Measurements from ENCODE around the gene TBC1D12. TPM values are rescaled to one million over a fixed set of nuclear protein-coding genes. Genes with fewer than 3 reads are reported as not detected.

The TBC1D12 gene
- total and polyA plus RNA-seq, 7 donors = 1.5 to 5.4 (median 5.0) TPM

- TF ChIP-seq CTCF (IDR thresholded peaks at IDR 0.05) = no peak
- H3K27me3 ChIP-seq (ENCODE audit: insufficient read depth in 3 of 3, low read length in 2 of 3) = no peaks in the 10 kb centered on the region
- peaks cover 3% of the 10 kb centered on the region for H3K9me3 ChIP-seq
- no peak for DNase-seq
- H3K4me1 ChIP-seq = peaks cover 8% of the 10 kb centered on the region
- intact Hi-C loops (cut with DNase I) = no loop called here
- no peak overlapping the region for H3K27ac ChIP-seq
- peak in 2 of 4 donors; percentile 39 to 63 for ATAC-seq
- H3K36me3 ChIP-seq (ENCODE audit: insufficient read depth in 1 of 2, low read depth in 1 of 2) = no peaks in the 10 kb centered on the region
- H3K4me3 ChIP-seq = no peak overlapping the region
Measured at GRCh38 chr10:94450782-94451181, 48.4 kb downstream of the TBC1D12 start.

- DNase-seq (no peak), ATAC-seq (no peak)
- intact Hi-C loops (cut with DNase I) = no loop called here
- H3K36me3 ChIP-seq (ENCODE audit: insufficient read depth in 1 of 2, low read depth in 1 of 2) = no peaks in the 10 kb centered on the region
- H3K27me3 ChIP-seq (ENCODE audit: insufficient read depth in 3 of 3, low read length in 2 of 3) = no peaks in the 10 kb centered on the region
- H3K27ac ChIP-seq = no peak overlapping the region
- WGBS, 3 donors = 96 to 98% (median 97%) methylated on average over 1 of the region's 1 CpG
- peaks cover 7% of the 10 kb centered on the region for H3K9me3 ChIP-seq
- no peak overlapping the region for H3K4me3 ChIP-seq
- TF ChIP-seq CTCF (IDR thresholded peaks at IDR 0.05) = no peak
- H3K4me1 ChIP-seq = peaks cover 8% of the 10 kb centered on the region
Measured at GRCh38 chr10:94451883-94452519, 49.7 kb downstream of the TBC1D12 start.

GRCh38 chr10:94456942-94457341, 54.6 kb downstream of the TBC1D12 start:
- Histone ChIP-seq H3K4me1 (no peaks in the 10 kb centered on the region), H3K27me3 (ENCODE audit: insufficient read depth in 3 of 3, low read length in 2 of 3) (no peaks in the 10 kb centered on the region), H3K9me3 (peaks cover 7% of the 10 kb centered on the region), H3K27ac (no peak overlapping the region), H3K36me3 (ENCODE audit: insufficient read depth in 1 of 2, low read depth in 1 of 2) (no peaks in the 10 kb centered on the region), H3K4me3 (no peak overlapping the region)
- WGBS, 3 donors = 96 to 99% (median 97%) methylated on average over 2 of the region's 2 CpGs
- intact Hi-C loops (cut with DNase I) = no loop called here
- ATAC-seq (no peak), DNase-seq (no peak)
- no peak for TF ChIP-seq CTCF (IDR thresholded peaks at IDR 0.05)

GRCh38 chr10:94459385-94459784, 57.0 kb downstream of the TBC1D12 start:
- H3K9me3 ChIP-seq = peaks cover 7% of the 10 kb centered on the region
- no peak overlapping the region for H3K4me3 ChIP-seq
- intact Hi-C loops (cut with DNase I) = no loop called here
- WGBS, 3 donors = 96 to 98% (median 96%) methylated on average over 22 to 25 of the region's 25 CpGs
- TF ChIP-seq CTCF (IDR thresholded peaks at IDR 0.05) = no peak
- no peak for ATAC-seq
- H3K27ac ChIP-seq = no peak overlapping the region
- H3K4me1 ChIP-seq = no peaks in the 10 kb centered on the region
- H3K27me3 ChIP-seq (ENCODE audit: insufficient read depth in 3 of 3, low read length in 2 of 3) = no peaks in the 10 kb centered on the region
- no peak for DNase-seq
- no peaks in the 10 kb centered on the region for H3K36me3 ChIP-seq (ENCODE audit: insufficient read depth in 1 of 2, low read depth in 1 of 2)

- Histone ChIP-seq H3K27ac (no peak overlapping the region), H3K4me3 (no peak overlapping the region), H3K36me3 (ENCODE audit: insufficient read depth in 1 of 2, low read depth in 1 of 2) (no peaks in the 10 kb centered on the region), H3K27me3 (ENCODE audit: insufficient read depth in 3 of 3, low read length in 2 of 3) (no peaks in the 10 kb centered on the region), H3K4me1 (no peaks in the 10 kb centered on the region), H3K9me3 (no peaks in the 10 kb centered on the region)
- intact Hi-C loops (cut with DNase I) = no loop called here
- no peak for TF ChIP-seq CTCF (IDR thresholded peaks at IDR 0.05)
- WGBS, 3 donors = 89 to 96% (median 94%) methylated on average over 1 of the region's 1 CpG
- ATAC-seq (no peak), DNase-seq (no peak)
Measured at GRCh38 chr10:94461503-94461902, 59.2 kb downstream of the TBC1D12 start.

Data from psoas muscle (tissue), 8 donors.